GM11168 (cell line): ENCODE data around the gene RGL4.

ENCODE experiments used
- in situ Hi-C: fragments of 300-500 bp; cut with MboI; formaldehyde crosslinking; loops from one replicate; pipeline ENCODE4 v1.12.0; 2022; ENCODE audit warnings: low sequenced_read_pairs; ENCODE audit not compliant: unreplicated experiment

Gene RGL4

DNA sequence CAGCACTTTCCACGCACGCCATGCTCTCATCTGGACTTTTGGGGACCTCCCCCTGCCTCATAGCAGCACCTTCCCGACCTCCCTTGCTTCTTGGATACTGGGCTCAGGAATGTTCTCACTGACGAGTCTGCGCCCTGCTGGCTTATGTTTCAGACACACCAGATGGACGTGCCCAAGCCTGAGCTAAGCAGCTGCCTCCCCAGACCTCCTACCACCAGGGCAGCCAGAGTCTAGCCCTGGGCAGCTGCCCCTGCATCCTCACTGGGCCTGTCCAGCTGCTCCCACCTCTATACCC, 13.2 kb upstream of the RGL4 start:
- in situ Hi-C loops, result loop anchor here (10.0 kb wide), 1 partner anchor 927 kb away; the partner anchor contains the start of gene GGT1

DNA sequence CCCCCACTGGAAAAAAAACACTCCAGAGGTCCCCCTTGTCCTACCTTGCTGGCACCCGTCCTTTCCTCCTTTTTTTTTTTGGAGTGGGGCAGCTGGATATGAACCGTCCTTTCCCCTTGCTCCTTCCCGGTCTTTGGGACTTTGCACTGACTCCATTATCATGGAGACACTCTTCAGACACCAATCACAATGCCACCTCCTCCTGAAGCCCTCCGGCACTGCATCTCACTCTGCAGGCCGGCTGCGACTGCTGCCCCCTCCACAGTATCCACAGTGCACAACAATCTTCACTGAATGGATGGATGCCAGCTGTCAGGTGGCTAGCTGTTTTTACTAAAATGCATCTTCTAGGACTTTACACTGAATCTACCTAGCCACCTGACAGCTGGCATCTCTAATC, 12.7 kb upstream of the RGL4 start:
- in situ Hi-C loops, result loop anchor here (10.0 kb wide), 1 partner anchor 927 kb away; the partner anchor contains the start of gene GGT1

DNA sequence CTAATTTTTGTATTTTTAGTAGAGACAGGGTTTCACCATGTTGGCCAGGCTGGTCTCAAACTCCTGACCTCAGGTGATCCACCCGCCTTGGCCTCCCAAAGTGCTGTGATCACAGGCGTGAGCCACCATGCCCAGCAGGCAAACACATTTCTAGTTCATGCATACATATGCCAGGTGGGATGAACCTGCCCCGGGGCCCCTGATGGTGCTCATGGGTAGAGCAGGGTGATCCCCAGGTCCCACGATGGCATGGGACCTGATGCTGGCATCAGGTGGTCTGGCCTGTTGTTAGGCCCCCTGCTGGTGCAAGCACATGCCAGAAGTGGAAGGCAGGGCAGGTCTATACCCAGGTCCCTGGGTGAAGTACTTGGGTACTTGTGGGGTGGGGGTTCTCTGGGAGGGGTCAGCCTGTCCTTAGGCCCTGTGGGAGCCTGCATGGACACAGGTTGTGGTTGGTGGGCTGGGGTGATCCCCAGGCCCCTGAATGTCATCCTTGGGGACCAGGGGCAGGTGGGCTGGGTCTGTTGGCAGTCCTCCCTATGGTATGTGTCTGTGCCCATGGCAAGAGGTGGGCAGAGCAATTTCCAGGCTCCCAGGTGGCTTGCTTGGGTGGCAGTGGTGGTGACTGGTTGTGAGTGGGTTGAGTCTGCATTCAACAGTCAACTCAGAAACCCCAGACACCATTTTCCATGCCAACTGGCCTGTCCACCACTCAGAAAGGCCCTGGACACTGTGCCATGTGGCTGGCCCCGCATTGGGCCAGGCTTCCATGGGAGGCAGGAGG, 9.6 kb upstream of the RGL4 start:
- in situ Hi-C loops, result no loop called here

DNA sequence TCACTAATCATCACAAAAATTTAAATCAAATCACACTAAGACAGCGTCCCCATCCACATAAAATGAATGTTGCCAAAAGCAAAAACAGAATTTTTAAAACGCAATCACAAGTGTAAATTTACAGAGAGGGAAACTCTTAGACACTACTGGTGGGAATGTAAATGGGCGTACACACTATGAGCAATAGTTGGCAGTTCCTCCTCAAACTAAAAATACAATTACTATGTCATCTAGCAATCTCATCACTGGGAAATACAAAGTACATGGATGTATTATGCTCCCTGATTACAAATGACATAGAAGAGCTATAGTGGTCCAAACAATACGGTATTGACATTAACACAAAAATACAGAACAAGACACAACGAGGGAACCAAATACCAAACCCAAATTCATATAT, 8.7 kb upstream of the RGL4 start:
- in situ Hi-C loops, result no loop called here

DNA sequence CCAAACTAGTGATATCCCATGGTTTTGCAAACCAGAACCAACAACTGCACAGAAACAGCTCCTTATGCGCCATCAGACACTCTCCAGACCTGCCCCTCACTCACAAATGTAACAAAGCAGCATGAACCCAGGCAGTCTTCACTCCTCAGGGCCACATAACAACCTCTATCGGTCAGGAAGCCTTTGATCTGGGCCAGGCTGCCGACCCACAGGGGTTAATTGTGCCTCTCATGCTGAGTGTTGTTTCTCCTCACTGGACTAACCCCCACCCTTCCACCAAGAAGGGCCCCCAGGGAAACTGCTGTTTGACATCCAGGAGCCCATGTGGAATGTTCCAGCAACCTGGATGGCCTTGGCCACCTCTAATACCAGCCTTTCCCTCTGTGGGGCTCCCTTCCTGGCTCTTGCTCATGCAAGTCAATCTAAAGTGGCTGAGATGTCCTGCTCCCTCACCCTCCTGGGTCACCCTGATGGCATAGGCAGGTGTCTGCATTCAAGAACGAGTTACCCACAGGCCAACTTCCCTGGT, 7.9 kb upstream of the RGL4 start:
- in situ Hi-C loops, result no loop called here

DNA sequence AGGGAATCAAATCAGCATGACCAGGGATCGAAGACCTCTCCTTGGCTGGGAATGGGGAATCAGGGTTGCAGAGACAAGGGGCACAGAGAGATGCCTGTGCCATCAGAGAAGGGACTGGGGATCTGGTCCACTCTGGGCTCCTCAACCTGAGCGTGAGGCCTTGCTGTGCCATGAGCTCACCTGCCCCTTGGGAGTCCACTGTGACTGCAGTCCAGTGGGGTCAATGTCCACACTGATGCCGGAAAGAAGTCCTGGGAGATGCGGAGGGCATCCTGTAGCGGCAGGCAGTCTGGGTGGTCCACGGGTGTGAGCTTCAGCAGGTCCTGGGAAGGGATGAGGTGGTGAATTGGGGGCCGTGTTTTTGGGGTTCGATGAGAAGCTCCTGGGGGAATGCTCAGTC, 7.3 kb upstream of the RGL4 start:
- in situ Hi-C loops, result no loop called here

DNA sequence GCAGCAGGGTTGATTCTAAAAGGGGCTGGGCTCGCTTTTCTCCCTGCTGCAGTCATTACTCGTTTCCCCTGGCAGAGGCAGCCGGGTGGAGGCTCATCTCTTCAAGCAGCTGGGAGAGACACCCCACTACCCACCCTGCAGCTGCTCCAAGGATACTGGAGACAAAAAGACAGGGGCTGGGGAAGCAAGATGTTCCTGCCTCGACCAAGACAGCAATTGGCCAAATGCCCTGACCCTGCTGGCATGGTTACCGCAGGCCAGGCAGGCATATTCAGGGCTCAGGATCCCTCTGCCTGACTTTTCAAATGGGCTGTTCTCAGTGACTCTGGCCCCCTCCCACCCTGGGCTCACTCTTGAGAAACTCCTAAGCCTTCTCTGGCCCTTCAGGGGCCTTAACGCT, 6.8 kb upstream of the RGL4 start:
- in situ Hi-C loops, result no loop called here

DNA sequence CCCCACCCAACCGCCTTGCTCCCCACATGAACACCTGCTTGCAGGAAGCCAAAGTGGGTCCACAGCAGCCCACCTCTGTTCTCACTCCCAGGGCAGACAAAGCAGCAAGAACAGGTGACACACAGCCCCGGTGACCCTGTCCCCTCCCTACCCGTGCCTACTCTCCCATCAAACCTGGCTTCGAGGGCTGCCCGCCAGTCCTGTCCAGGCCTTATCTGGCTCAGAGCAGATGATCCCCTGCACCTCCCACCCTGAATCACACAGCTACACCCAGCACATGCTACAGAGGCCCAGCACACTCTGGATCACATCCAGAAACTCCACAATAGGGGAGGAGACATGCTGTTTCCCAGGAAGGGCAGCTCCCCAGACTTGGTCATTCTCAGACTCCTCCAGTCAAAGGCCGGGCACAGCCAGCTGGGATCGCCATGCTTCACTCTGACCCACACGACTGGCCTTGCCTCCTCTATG, 6.2 kb upstream of the RGL4 start:
- in situ Hi-C loops, result no loop called here

DNA sequence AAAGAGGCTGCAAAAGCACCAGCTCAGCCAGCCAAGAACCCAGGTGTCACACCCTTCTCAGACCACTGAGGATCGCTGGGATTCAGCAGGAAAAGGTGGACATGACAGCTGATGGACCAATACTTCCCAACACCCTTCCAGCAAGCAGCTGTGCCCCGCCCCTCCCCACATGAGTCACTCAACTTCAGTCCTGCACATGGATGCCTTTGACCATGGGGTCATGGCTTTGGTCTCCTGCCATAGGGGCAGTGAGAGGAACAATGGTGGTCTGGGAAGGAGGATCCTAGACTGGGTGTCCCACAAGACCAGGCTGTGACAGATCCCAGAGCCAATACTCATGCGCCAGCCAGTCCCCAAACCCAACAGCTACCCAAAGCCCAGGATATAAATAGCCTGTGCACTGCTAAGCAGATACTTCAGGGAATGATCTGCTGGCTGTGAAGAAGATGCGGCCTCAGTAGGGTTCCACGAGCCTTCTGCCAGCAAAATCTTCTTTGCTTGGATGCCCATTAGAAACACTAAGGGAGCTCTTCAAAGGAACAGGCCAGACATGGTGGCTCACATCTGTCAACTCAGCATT, 5.5 kb upstream of the RGL4 start:
- in situ Hi-C loops, result no loop called here

DNA sequence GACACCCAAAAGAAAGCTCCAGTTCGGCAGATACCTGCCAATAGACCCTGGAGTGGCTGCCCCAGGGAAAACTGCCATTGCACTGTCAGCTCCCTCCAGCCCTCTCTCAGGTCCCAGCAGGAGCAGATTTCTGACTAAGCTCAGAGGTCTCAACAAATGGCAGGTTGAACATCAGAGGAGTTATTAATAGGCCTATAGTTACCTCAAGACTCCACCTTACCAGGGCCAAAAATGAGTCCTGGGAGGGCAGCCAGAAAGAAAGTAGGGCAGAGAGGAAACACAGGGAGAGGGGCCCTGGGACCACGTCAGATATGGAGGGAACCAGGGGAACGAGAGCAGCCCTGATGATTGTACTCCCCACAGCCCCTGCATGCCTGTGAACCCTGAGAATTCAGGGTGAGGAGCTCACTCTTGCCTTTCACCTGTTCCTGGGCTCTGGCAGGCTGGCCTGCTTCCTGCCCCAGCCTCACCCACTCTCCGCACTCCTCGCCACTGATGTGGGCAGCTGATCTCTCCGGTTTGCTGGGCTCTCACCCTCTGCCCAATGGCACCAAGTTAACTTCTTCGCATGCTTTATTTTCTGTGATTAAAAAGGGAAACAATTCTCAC, 4.3 kb upstream of the RGL4 start:
- in situ Hi-C loops, result no loop called here

DNA sequence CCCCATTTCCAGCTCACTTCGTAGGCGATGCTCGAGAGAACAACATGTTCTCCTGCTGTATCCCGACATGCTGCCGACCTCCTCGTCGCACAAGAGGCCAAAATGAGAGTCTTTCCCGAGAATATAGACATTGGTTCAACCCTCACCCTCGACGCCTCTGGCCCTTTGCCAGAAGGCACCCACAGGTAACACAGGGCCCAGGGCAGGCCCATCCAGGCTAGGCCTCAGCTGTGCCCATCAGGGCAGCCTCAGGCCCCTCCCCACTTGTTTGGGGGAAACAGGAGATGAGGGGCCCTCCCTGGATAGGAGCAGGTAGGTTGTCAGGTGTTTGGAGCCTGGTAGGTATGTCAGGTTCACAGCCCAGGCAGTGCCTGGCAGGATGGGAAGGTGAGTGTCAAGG, 2.7 kb upstream of the RGL4 start:
- in situ Hi-C loops, result no loop called here

DNA sequence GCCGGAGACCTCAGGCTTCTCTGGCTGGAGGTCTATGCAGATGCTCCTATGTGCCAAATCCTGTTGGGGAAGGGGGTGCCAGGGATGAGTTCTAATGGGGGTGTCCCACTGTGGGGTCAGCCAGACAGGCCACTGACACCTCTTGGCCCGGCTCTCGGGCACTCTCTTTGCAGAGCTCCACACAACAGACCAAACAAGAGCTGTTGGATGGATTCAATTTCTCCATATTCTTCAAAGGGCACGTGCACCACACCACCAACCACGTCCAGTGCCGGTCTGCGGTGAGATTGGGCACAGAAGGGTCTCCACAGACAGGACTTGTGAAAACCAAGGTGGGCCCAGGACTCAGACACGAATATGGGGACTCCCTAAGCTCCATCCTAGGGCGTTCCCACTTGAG, 2.2 kb upstream of the RGL4 start:
- in situ Hi-C loops, result no loop called here

DNA sequence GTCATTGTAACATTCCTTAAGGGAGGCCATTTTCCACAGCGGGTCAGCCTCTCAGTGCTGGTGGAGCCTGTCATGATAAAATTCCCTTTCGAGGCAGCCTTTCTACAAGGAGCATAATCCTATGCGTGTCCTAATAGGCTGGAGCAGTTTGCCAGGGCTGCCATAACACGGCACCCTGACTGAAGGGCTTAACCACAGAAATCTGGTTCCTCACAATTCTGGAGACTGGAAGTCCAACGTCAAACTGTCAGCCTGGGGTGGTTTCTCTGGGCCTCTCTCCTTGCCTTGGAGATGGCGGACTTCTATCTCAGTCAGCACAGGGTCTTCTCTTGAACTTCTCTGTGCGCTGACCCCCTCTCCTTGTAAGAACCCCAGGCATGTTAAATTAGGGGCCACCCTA, 1.4 kb upstream of the RGL4 start:
- in situ Hi-C loops, result no loop called here

DNA sequence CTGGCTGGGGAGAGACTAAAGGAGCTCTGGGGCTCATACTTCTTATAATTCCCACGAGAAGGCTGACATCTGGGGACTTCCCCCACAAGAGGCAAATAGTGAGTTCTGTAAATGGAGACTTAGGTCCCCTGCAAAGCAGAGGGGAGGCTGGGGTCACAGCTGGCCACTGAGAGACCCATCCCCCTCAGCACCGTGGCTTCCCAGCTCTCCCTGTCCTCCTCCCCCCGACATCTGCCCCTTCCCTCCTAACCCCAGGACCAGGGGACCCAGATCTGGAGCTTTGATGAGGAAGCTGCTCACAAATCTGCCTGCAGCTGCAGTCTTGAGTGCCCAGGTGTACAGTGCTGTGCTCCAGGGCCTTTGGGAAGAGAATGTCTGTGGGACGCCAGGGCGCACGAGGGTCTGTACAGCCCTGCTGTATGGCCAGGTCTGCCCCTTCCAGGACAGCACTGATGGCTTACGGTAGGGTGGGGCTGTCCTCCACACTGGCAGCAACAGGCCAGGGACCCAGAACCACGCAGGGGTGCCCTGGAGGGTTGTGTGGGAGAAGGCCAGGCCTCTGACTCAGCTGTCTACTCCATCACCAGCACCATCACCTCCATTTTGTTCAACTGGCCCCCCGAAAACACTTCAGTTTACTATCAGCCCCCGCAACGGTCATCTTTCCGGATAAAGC, 1.1 kb downstream of the RGL4 start:
- in situ Hi-C loops, result no loop called here

DNA sequence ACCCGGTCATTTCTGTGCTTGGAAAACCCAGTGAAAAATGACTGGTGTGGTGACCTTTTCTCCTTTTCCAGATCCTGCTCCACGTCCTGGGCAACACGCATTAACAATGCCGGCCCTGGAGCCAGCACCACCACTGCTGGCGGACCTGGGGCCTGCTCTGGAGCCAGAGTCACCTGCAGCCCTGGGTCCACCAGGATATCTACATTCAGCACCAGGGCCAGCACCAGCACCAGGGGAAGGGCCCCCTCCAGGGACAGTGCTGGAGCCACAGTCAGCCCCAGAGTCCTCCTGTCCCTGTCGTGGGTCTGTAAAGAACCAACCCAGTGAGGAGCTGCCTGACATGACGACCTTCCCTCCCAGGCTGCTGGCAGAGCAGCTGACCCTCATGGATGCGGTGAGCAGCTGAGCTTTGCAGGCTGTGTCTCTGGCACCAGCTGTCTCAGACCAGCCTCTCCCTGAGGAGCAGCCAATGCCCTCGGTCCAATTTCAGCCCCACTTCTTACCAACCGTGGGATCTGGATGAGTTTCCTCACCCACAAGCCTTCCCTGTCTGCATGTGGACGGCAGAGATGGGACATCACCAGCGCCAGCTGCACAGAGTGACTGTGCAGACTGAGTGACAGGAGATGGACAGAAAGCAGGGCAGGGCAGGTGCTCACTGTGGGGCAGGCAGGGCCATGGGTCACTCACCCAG, 1.9 kb downstream of the RGL4 start:
- in situ Hi-C loops, result no loop called here

DNA sequence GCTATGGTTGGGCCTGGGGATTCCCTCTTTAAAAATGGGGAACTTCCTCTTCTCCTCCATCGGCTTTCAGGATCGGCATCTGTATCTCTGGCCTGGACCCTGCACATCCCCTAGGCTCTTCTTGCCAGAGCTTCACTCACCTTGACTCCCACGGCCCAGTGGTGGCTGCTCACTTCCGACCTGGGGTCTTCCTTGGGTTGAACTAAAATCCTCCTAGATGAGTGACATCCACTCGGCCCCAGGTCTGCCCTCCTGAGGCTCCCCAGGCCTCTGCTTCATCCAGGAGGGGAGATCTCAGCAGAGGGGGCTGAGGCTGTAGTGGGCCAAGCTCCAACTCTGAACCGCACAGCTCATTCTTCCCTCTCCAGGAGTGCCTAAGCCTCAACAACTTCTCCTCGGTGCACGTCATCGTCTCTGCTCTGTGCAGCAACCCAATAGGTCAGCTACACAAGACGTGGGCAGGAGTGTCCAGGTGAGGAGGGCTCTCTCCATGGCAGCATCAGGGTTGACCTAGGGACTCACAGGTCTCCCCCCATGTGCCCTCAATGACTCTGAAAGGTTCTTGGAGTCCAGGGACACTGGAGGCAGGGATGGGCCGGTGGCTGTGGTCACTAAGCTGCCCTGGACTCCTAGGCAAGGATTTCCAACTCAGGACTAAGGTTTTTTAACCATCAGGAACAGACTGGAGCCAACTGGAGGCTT, 3.3 kb downstream of the RGL4 start:
- in situ Hi-C loops, result no loop called here

DNA sequence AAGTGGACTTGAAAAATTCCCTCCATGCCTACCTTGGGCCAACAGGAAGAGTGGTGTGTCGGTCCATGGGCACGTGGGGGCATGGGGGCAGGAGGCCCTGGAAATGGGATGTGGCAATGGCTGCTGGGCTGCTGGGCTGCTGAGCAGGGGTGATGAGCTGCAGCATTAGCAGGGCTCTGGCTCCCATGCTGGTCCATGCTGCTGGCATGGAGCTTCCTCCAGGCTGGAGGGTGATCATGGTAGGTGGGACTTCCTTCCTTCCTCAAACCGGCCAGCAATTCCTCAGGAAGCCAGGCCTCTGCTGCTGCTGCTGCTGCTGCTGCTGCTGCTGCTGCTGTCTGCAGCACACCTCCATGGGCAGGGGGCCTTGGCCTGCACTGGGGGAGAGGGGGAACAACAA, 4.3 kb downstream of the RGL4 start:
- in situ Hi-C loops, result no loop called here

DNA sequence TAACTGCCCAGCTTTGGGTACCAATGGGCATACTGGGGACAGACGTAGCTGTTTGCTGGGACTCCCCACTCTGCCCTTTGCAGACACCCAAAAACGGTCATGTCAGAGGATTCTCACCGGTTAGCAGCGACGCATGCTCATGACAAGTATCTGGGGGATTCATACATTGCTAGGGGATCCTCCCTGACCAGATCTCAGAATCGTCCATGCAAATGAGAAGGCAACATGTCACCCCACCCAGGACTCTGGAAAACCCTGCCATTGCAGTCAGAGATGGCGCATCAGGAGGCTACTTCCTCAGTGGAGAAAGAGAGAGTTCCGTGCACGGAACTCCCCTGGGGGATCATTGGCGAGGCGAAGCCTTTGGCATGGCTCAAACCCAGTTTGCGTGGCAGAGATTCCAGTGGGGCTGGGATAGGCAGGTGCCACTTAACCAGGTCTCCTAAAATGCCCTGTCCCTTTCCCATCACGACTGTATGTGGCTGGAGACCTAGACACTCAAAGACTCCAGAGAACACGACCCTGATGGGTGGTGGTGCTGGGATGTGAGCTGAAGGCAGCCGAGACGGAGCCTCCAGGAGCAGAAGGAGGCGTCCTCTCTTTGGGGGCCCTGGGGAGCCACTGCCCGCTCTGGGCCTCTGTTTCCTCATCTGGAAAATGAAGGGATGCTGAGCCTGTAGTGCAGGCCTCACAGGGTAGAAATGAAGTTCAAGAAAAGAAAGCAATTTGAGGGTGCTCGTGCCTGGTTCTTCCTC, 4.9 kb downstream of the RGL4 start:
- in situ Hi-C loops, result no loop called here

DNA sequence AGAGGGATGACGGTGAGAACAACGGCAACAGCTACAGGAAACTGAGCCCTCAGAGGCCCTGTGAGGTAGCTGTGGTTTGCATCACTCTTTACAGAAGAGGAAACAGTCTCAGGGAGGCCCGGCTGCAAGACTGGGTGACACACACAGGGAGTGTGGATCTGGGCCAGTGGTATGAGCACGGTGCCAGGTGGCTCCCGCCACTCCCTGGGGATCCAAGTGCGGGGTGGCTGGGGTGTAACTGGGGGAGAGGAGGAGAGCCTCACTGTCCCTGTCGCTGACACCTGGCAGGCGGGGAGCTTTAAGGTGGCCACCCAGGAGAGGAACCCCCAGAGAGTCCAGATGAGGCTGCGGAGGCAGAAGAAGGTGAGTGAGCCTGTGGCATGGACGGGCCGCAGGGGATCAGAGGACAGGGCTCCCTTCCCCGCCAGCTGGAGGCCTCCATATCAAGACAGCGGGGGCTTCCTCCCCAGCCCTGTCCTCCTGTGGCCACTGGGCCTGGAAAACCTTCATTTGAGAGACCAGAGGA, 5.6 kb downstream of the RGL4 start:
- in situ Hi-C loops, result no loop called here
